Common myeloid progenitor, CD34-positive (primary cell): ENCODE data around the gene BTBD17.

Experiments
- CTCF ChIA-PET: fragments of 350-600 bp; sonication (Branson Sonifier 250); formaldehyde crosslinking; loops from one replicate; lab custom pipeline; 2021; ENCODE audit warnings: antibody characterized with exemption; lab: Charles Lee
- POLR2A ChIA-PET: fragments of 350-600 bp; sonication (Branson Sonifier 250); formaldehyde crosslinking; loops from one replicate; lab custom pipeline; 2021; ENCODE audit warnings: antibody characterized with exemption; lab: Charles Lee
- DNase-seq, 3 donors: peaks; one replicate each; pipeline versions ENCODE4 v3.0.0 to v3.0.0-alpha.2; 2013
- H3K27ac ChIP-seq, 2 experiments: 1 replicate in 1 of 2; 2 replicates in 1 of 2; pipeline ENCODE4 v1.7.0; 2013; ENCODE audit warnings: inconsistent platforms in 2 of 2, low read length in 2 of 2, mild to moderate bottlenecking in 2 of 2, low read depth in 1 of 2, moderate library complexity in 1 of 2; ENCODE audit not compliant: severe bottlenecking in 2 of 2, insufficient read depth in 1 of 2, poor library complexity in 1 of 2
- H3K27me3 ChIP-seq, 5 experiments: replicated peaks in 2 of 5; 1 replicate in 3 of 5; 2 replicates in 2 of 5; pipeline versions ENCODE4 v1.6.1 to v1.7.0; 2013; ENCODE audit warnings: low read length in 4 of 5, mild to moderate bottlenecking in 2 of 5, moderate library complexity in 2 of 5, inconsistent platforms in 1 of 5; ENCODE audit not compliant: insufficient read depth in 5 of 5, control insufficient read depth in 4 of 5
- H3K36me3 ChIP-seq, 4 experiments: 1 replicate in 2 of 4; 2 replicates in 2 of 4; pipeline versions ENCODE4 v1.6.1 to v1.7.0; 2013; ENCODE audit warnings: low read length in 3 of 4, control low read depth in 1 of 4, mild to moderate bottlenecking in 1 of 4; ENCODE audit not compliant: control insufficient read depth in 4 of 4, insufficient read depth in 4 of 4
- H3K4me1 ChIP-seq, 4 experiments: 1 replicate in 3 of 4; 2 replicates in 1 of 4; pipeline versions ENCODE4 v1.6.1 to v1.7.1; 2013; ENCODE audit warnings: low read length in 3 of 4, mild to moderate bottlenecking in 3 of 4, control low read depth in 1 of 4, inconsistent platforms in 1 of 4, moderate library complexity in 1 of 4; ENCODE audit not compliant: control insufficient read depth in 4 of 4, insufficient read depth in 4 of 4; ENCODE audit errors: control extremely low read depth in 1 of 4
- H3K4me3 ChIP-seq, 7 experiments: 1 replicate in 4 of 7; 2 replicates in 3 of 7; pipeline versions ENCODE4 v1.5.1 to v1.7.0; 2013; ENCODE audit warnings: mild to moderate bottlenecking in 7 of 7, low read length in 6 of 7, moderate library complexity in 6 of 7, inconsistent platforms in 2 of 7, low read depth in 2 of 7, control low read depth in 1 of 7; ENCODE audit not compliant: insufficient read depth in 4 of 7, control insufficient read depth in 1 of 7; ENCODE audit errors: extremely low read depth in 1 of 7
- H3K9me3 ChIP-seq, 5 experiments: 1 replicate in 4 of 5; 2 replicates in 1 of 5; pipeline versions ENCODE4 v1.6.1 to v1.7.1; 2013; ENCODE audit warnings: low read length in 4 of 5, mild to moderate bottlenecking in 2 of 5, inconsistent platforms in 1 of 5, low read depth in 1 of 5, moderate library complexity in 1 of 5; ENCODE audit not compliant: control insufficient read depth in 4 of 5, insufficient read depth in 2 of 5; ENCODE audit errors: control extremely low read depth in 1 of 5
- WGBS: methylation state at CpG from one replicate; pipeline ENCODE4 v1.1.5; 2013; ENCODE audit not compliant: insufficient coverage; 5-methylcytosine and 5-hydroxymethylcytosine counted together

BTBD17 gene

DNA sequence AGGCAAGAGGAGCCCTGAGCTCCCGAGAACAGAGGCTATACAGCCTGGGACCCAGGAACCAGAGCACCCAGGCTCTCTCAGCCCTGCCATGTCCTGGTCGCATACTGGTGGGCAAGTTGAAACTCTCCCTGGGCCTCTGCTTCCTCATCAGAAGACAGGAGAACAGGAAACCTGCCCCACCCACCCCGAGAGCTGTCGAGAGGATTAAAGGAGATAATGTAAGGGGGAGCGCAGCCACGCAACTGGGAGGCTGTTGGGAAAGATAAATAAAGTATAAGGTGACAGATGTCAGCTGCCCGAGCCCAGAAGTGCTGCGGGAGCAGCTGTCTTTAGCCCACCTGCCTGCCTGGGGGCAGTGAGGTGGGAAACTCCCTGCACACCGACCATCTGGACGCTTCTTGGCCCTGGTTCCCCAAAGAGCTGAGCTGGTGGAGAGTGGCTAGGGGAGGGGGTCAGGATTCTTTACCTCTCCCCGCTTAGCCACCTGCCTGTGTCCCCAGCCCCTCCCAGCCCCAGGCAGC, 28.8 kb downstream of the BTBD17 start:
- POLR2A ChIA-PET: no interaction called here
- peak in 2 of 3 donors; percentile 79 to 84 for DNase-seq
- Histone ChIP-seq H3K9me3 (peaks cover 0 to 10% (median 7%) of the 10 kb centered on the region in 5 experiments), H3K4me1 (peaks cover 0 to 10% (median 7%) of the 10 kb centered on the region in 4 experiments), H3K27ac (no peak overlapping the region), H3K36me3 (no peaks in the 10 kb centered on the region), H3K4me3 (peak overlapping the region in 1 of 7 experiments; percentile 4), H3K27me3 (peaks cover 0 to 8% (median 3%) of the 10 kb centered on the region in 5 experiments)
- WGBS: 20% methylated on average over 6 of the region's 11 CpGs
- CTCF ChIA-PET: interaction anchor here (0.6 to 3.1 kb wide), 5 partner anchors 9 to 174 kb away, joined by 3 to 15 read pairs (median 3); no protein-coding TSS in a partner anchor

DNA sequence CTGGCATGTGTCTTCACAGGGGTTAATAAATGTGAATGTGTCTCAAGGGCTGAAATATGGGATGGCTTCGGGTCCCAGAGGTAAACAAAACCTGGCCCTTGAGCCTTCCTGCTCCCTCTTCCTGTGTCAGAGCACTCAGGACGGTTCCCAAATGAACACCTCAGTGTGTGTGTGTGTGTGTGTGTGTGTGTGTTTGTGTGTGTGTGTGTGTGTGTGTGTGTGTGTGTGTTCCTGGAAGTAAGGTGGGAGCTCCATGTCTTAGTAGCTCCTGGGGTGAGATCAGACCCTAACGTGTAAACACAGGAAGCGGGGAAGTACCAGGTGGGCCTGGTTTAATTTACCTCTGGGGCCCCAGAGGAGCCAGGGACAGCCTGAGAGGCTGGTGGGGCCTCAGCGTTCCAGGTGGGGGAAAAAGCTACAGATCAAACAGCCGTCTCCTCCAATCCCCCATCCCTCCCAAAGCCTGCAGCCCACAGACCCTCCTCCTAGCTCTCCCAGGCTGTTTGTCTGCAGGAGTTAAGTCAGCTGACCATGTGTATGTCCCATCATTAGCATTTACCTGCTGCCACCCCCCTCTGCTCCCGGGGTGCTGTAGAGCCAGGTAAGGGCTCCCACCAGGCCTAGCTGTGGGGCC, 29.5 kb downstream of the BTBD17 start:
- H3K9me3 ChIP-seq: peaks cover 0 to 10% (median 7%) of the 10 kb centered on the region in 5 experiments
- POLR2A ChIA-PET: no interaction called here

DNA sequence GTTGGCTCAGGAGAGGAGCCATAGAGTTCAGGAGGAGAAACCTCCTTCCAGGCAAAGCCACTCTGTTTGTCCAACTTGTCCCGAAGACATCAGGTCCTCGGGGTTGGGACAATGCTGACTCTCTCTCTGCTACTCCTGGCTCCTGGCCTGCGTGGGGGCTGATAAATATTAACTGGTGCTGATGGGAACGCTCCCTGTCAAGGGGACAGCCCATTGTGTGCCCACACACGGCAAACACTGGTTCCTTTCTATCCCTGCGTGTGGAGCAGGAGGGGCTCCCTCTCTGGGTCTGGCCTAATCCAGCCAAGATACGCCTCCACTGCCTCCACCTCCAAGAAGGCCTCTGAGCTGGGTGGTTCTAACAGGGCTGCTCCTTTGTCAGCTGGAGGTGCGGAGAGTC, 31.2 kb downstream of the BTBD17 start:
- CTCF ChIA-PET: interaction anchor here (1.3 to 3.1 kb wide), 4 partner anchors 21 to 35 kb away, joined by 4 to 15 read pairs (median 9); no protein-coding TSS in a partner anchor

More for the DNA sequence above, 29.5 kb downstream of the BTBD17 start:
- DNase-seq: no peak
- Histone ChIP-seq H3K36me3 (no peaks in the 10 kb centered on the region), H3K4me3 (no peak overlapping the region), H3K4me1 (peaks cover 0 to 10% (median 7%) of the 10 kb centered on the region in 4 experiments), H3K27me3 (peaks cover 0 to 10% (median 4%) of the 10 kb centered on the region in 5 experiments), H3K27ac (no peak overlapping the region)
- CTCF ChIA-PET: interaction anchor here (0.7 to 3.1 kb wide), 5 partner anchors 8 to 30 kb away, joined by 3 to 15 read pairs (median 3); no protein-coding TSS in a partner anchor
- 79% methylated on average over 5 of the region's 7 CpGs for WGBS

DNA sequence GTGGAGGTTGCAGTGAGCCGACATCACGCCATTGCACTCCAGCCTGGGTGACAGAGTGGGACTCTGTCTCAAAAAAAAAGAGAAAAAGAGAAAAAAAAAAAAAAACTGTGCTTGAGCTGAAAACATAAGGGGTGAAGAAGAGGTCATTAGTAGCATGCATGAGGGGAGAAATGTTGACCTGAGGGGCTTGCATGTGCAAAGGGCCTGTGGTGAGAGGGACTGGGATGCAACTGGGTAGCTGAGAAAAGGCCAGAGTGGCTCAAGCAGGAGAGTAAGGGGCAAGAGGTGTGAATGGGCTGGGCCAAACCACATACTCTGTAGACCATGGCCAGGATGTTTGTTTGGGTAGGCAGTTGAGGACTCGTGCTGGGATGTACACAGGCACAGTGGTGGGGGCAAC, 32.3 kb downstream of the BTBD17 start:
- 37% methylated on average over 3 of the region's 3 CpGs for WGBS
- no peak for DNase-seq
- Histone ChIP-seq H3K4me1 (peaks cover 0 to 29% (median 22%) of the 10 kb centered on the region in 4 experiments), H3K27me3 (peaks cover 0 to 35% (median 26%) of the 10 kb centered on the region in 5 experiments), H3K4me3 (no peak overlapping the region), H3K27ac (no peak overlapping the region), H3K9me3 (peaks cover 0 to 5% (median 4%) of the 10 kb centered on the region in 5 experiments), H3K36me3 (no peaks in the 10 kb centered on the region)
- ChIA-PET CTCF (interaction anchor here (1.0 to 1.1 kb wide), 2 partner anchors 21 to 24 kb away, joined by 3 read pairs; no protein-coding TSS in a partner anchor), POLR2A (no interaction called here)

More for the DNA sequence above, 31.2 kb downstream of the BTBD17 start:
- H3K27ac ChIP-seq: no peak overlapping the region
- peaks cover 0 to 10% (median 7%) of the 10 kb centered on the region in 5 experiments for H3K9me3 ChIP-seq
- H3K4me1 ChIP-seq: peaks cover 0 to 24% (median 19%) of the 10 kb centered on the region in 4 experiments
- no peak overlapping the region for H3K4me3 ChIP-seq
- peaks cover 0 to 26% (median 20%) of the 10 kb centered on the region in 5 experiments for H3K27me3 ChIP-seq
- H3K36me3 ChIP-seq: no peaks in the 10 kb centered on the region
- no peak for DNase-seq
- WGBS: 94% methylated on average over 8 of the region's 8 CpGs
- POLR2A ChIA-PET: no interaction called here

DNA sequence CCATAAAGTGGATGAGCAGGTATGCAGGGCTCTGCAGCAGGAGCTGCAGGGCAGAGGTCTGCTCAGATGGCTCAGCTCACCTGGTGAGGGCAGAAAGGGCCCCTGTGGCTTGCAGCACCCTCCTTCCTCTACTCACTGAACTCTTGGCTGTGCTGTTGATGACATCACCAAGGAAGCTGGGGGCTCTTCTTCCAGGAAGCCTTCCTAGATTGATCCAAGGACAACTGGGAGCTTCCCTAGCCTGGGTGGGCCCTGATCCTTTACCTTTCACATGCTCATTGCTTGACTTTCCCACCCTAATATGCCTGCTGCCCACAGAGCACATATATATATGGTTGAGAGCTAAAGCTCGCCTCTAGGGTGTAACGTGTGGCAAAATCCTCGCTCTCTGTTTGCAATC, 33.2 kb downstream of the BTBD17 start:
- ChIA-PET POLR2A (no interaction called here), CTCF (interaction anchor here (1.4 kb wide), 2 partner anchors 24 to 28 kb away, joined by 3 read pairs; no protein-coding TSS in a partner anchor)
- Histone ChIP-seq H3K36me3 (no peaks in the 10 kb centered on the region), H3K9me3 (no peaks in the 10 kb centered on the region), H3K27me3 (peaks cover 0 to 35% (median 26%) of the 10 kb centered on the region in 5 experiments), H3K4me1 (peaks cover 0 to 29% (median 22%) of the 10 kb centered on the region in 4 experiments), H3K27ac (no peak overlapping the region), H3K4me3 (no peak overlapping the region)
- WGBS: 94% methylated on average over 3 of the region's 3 CpGs
- no peak for DNase-seq

DNA sequence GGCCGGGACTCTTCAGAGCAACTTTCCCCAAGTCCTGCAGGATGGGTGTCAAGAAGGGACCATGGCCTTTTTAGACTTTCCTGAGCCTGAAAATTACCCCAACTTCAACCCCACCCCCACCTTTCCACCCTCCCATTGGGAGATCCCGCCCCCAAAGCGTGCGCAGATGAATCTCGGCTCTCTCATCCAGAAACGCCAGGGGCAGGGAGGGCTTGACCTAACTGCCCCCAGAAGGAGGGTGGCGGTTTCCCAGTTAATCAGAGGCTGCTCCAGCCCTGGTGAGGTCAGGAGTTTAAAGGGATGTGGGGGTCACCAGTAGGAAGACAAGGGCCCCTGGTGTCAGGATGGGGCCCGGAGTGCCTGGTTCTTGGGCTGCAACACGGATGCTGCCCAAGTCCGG, 35.2 kb downstream of the BTBD17 start:
- H3K4me1 ChIP-seq: peaks cover 0 to 19% (median 14%) of the 10 kb centered on the region in 4 experiments
- peak overlapping the region in 5 of 7 experiments; percentile 6 to 64 (median 57) for H3K4me3 ChIP-seq
- DNase-seq: no peak
- WGBS: 38% methylated on average over 9 of the region's 10 CpGs
- CTCF ChIA-PET: no interaction called here
- H3K9me3 ChIP-seq: no peaks in the 10 kb centered on the region
- H3K27me3 ChIP-seq: peaks cover 0 to 35% (median 29%) of the 10 kb centered on the region in 5 experiments
- POLR2A ChIA-PET: interaction anchor here (0.6 kb wide), 1 partner anchor 35 kb away, joined by 3 read pairs; the partner anchor contains the start of gene BTBD17
- H3K36me3 ChIP-seq: no peaks in the 10 kb centered on the region
- no peak overlapping the region for H3K27ac ChIP-seq
